Stimulated activated CD4-positive, alpha-beta T cell treated with anti-CD3 and anti-CD28 coated beads, Interleukin-2, amount 100 ng/mL, for 4 hours (primary cell): ENCODE data around the gene ZNF81.
A peak's percentile ranks its signal among the peaks of the same experiment; 100 is the strongest.
"Not testable (repeated sequence)": the region's sequence is repeated elsewhere in the genome, so short reads cannot be mapped to it uniquely, and the experiment has no call there.

Experiments used
- DNase-seq: peaks from one replicate; pipeline ENCODE4 v3.0.0-alpha.2; 2020; ENCODE audit warnings: low read depth

The ZNF81 gene

GRCh38 chrX:47936224-47936939 lies 99.7 kb downstream of the ZNF81 start:
- DNase-seq: peak; percentile 2

- DNase-seq: no peak
These were observed 100.2 kb downstream of the ZNF81 start for GRCh38 chrX:47936940-47937317.

- DNase-seq: no peak
These were observed 103.7 kb downstream of the ZNF81 start for GRCh38 chrX:47940448-47940847.

- DNase-seq: no peak
These were observed 104.7 kb downstream of the ZNF81 start for GRCh38 chrX:47941423-47941822.

GRCh38 chrX:47955295-47955694 lies 118.6 kb downstream of the ZNF81 start:
- DNase-seq: not testable (repeated sequence)

- DNase-seq: no peak
These were observed 119.3 kb downstream of the ZNF81 start for GRCh38 chrX:47956016-47956415.

- DNase-seq: not testable (repeated sequence)
These were observed 121.5 kb downstream of the ZNF81 start for GRCh38 chrX:47958206-47958605.

GRCh38 chrX:47958761-47959342 lies 122.2 kb downstream of the ZNF81 start:
- peak; percentile 3 for DNase-seq

- DNase-seq: no peak
These were observed 123.7 kb downstream of the ZNF81 start for GRCh38 chrX:47960406-47960805.

- DNase-seq: not testable (repeated sequence)
These were observed 125.1 kb downstream of the ZNF81 start for GRCh38 chrX:47961830-47962229.

- not testable (repeated sequence) for DNase-seq
These were observed 128.8 kb downstream of the ZNF81 start for GRCh38 chrX:47965526-47965925.
